Measurements from ENCODE around the gene CCSER1. TPM values are rescaled to one million over a fixed set of nuclear protein-coding genes. Genes with fewer than 3 reads are reported as not detected.
"Not testable (repeated sequence)": the region's sequence is repeated elsewhere in the genome, so short reads cannot be mapped to it uniquely, and the experiment has no call there.

The CCSER1 gene
- total and polyA plus RNA-seq, 2 donors (not counting 1 experiment from before 2014, with no cell fraction given) = 10.7 to 39.5 TPM

DNA sequence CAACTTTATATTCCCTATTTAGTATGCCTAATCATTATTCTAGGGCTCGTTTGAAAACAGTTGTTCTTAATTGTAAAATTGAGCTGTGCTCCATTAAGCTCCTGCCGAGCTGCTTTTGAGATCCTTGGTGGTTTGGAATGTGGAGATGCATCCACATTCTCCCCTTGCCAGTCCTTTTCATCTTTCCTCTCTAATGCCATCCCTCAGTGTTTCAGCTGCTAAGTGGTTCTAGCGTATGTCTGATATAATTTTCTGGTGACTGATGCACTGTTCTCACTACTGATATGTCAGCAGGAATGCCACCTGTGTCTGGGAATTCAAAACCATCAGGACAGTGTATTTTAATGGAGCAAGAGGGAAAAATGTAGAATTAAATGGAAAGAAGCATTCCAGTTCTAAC, 1085.0 kb downstream of the CCSER1 start:
- no peak overlapping the region for H3K9ac ChIP-seq (ENCODE audit: low read length)
- intact Hi-C loops (cut with micrococcal nuclease) = no loop called here
- H3K4me3 ChIP-seq (ENCODE audit: control extremely low read depth in 1 of 5, extremely low read depth in 1 of 5, insufficient read depth in 1 of 5, low read depth in 2 of 5, low read length in 4 of 5) = no peak overlapping the region
- no peak for DNase-seq
- H3K79me2 ChIP-seq (ENCODE audit: control insufficient read depth, insufficient read depth, low read length) = no peaks in the 10 kb centered on the region
- Mint-ChIP-seq H3K9me3 (ENCODE audit: insufficient read depth) (no peaks in the 10 kb centered on the region), H3K4me1 (no peaks in the 10 kb centered on the region), H3K27ac (no peak overlapping the region), H3K4me3 (no peak overlapping the region), H3K27me3 (no peaks in the 10 kb centered on the region)
- CTCF ChIA-PET = no interaction called here
- no peaks in the 10 kb centered on the region for H3K4me1 ChIP-seq (ENCODE audit: control insufficient read depth in 2 of 2, insufficient read depth in 2 of 2, low read length in 2 of 2)
- H3K27ac ChIP-seq (ENCODE audit: low read length in 2 of 2) = no peak overlapping the region
- peaks cover 0 to 11% (median 3%) of the 10 kb centered on the region in 3 donors for H3K9me3 ChIP-seq (ENCODE audit: control extremely low read depth in 1 of 3, control insufficient read depth in 2 of 3, insufficient read depth in 1 of 3, low read length in 2 of 3)
- ATAC-seq (ENCODE audit: low read depth) = no peak
- POLR2A ChIA-PET = no interaction called here
- no CpG with 5 or more reads among the region's 3 CpGs for WGBS (ENCODE audit: insufficient coverage)
- H3K27me3 ChIP-seq (replicated peaks in 1 of 4; ENCODE audit: control extremely low read depth in 1 of 4, control insufficient read depth in 3 of 4, insufficient read depth in 4 of 4, low read length in 3 of 4) = no peaks in the 10 kb centered on the region
- TF ChIP-seq, protein P1, sequence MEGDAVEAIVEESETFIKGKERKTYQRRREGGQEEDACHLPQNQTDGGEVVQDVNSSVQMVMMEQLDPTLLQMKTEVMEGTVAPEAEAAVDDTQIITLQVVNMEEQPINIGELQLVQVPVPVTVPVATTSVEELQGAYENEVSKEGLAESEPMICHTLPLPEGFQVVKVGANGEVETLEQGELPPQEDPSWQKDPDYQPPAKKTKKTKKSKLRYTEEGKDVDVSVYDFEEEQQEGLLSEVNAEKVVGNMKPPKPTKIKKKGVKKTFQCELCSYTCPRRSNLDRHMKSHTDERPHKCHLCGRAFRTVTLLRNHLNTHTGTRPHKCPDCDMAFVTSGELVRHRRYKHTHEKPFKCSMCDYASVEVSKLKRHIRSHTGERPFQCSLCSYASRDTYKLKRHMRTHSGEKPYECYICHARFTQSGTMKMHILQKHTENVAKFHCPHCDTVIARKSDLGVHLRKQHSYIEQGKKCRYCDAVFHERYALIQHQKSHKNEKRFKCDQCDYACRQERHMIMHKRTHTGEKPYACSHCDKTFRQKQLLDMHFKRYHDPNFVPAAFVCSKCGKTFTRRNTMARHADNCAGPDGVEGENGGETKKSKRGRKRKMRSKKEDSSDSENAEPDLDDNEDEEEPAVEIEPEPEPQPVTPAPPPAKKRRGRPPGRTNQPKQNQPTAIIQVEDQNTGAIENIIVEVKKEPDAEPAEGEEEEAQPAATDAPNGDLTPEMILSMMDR (IDR thresholded peaks at IDR 0.05) = no peak
- no peaks in the 10 kb centered on the region for H4K20me1 ChIP-seq (ENCODE audit: control insufficient read depth, insufficient read depth, low read length, poor library complexity, severe bottlenecking)
- no peak overlapping the region for H2AFZ ChIP-seq (ENCODE audit: insufficient read depth, low read depth, low read length, poor library complexity, severe bottlenecking)
- H3K4me2 ChIP-seq (replicated peaks; ENCODE audit: low read depth, low read length, poor library complexity, severe bottlenecking) = no peak overlapping the region
- no peaks in the 10 kb centered on the region for H3K36me3 ChIP-seq (replicated peaks in 1 of 2; ENCODE audit: control extremely low read depth in 1 of 2, control insufficient read depth in 1 of 2, extremely low read depth in 1 of 2, insufficient read depth in 2 of 2, low read length in 1 of 2)

DNA sequence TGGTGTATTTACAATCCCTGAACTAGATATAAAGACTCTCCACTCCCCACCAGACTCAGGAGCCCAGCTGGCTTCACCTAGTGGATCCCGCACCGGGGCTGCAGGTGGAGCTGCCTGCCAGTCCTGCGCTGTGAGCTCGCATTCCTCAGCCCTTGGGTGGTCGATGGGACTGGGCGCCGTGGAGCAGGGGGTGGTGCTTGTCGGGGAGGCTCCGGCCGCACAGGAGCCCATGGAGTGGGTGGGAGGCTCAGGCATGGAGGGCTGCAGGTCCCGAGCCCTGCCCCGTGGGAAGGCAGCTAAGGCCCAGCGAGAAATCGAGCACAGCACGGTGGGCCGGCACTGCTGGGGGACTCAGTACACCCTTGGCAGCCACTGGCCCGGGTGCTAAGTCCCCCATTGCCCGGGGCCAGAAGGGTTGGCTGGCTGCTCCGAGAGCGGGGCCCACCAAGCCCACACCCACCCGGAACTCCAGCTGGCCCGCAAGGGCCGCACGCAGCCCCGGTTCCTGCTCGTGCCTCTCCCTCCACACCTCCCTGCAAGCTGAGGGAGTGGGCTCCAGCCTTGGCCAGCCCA, 1090.7 kb downstream of the CCSER1 start:
- H2AFZ ChIP-seq (ENCODE audit: insufficient read depth, low read depth, low read length, poor library complexity, severe bottlenecking); H3K9me3 Mint-ChIP-seq (ENCODE audit: insufficient read depth); H3K27me3 ChIP-seq (replicated peaks in 1 of 4; ENCODE audit: control extremely low read depth in 1 of 4, control insufficient read depth in 3 of 4, insufficient read depth in 4 of 4, low read length in 3 of 4); ATAC-seq (ENCODE audit: low read depth); intact Hi-C loops (cut with micrococcal nuclease); DNase-seq; H3K36me3 ChIP-seq (replicated peaks in 1 of 2; ENCODE audit: control extremely low read depth in 1 of 2, control insufficient read depth in 1 of 2, extremely low read depth in 1 of 2, insufficient read depth in 2 of 2, low read length in 1 of 2); H3K4me3 ChIP-seq (ENCODE audit: control extremely low read depth in 1 of 5, extremely low read depth in 1 of 5, insufficient read depth in 1 of 5, low read depth in 2 of 5, low read length in 4 of 5); CTCF ChIA-PET; H3K79me2 ChIP-seq (ENCODE audit: control insufficient read depth, insufficient read depth, low read length); H3K4me1 ChIP-seq (ENCODE audit: control insufficient read depth in 2 of 2, insufficient read depth in 2 of 2, low read length in 2 of 2); H3K27ac Mint-ChIP-seq; H3K27ac ChIP-seq (ENCODE audit: low read length in 2 of 2); H3K27me3 Mint-ChIP-seq; H3K9ac ChIP-seq (ENCODE audit: low read length); POLR2A ChIA-PET; H3K4me2 ChIP-seq (replicated peaks; ENCODE audit: low read depth, low read length, poor library complexity, severe bottlenecking); H3K4me1 Mint-ChIP-seq; H3K4me3 Mint-ChIP-seq; H4K20me1 ChIP-seq (ENCODE audit: control insufficient read depth, insufficient read depth, low read length, poor library complexity, severe bottlenecking): not testable (repeated sequence)
- H3K9me3 ChIP-seq (ENCODE audit: control extremely low read depth in 1 of 3, control insufficient read depth in 2 of 3, insufficient read depth in 1 of 3, low read length in 2 of 3) = peaks cover 0 to 13% (median 0%) of the 10 kb centered on the region in 3 donors
- WGBS (ENCODE audit: insufficient coverage) = 92% methylated on average over 16 of the region's 26 CpGs

Measured in B cell (primary cell).